GM23338 (cell line): Measurements from ENCODE around the gene KIF3B.

Source experiments
- ZNF114 ChIP-seq: fragments of 250-450 bp; sonication (Bioruptor Pico); IDR thresholded peaks from 2 replicates; pipeline ENCODE4 v1.5.0; 2020; ENCODE audit warnings: mild to moderate bottlenecking, moderate library complexity
- TF ChIP-seq, protein P1 (sequence below), 2 experiments: fragments of 200-600 bp in 1 of 2; sonication (generic) in 1 of 2; conservative IDR thresholded peaks; 2 replicates each; pipeline versions ENCODE4 v1.5.1 to v1.6.1; 2016 to 2017; ENCODE audit warnings: antibody characterized with exemption in 2 of 2, low read depth in 2 of 2, mild to moderate bottlenecking in 2 of 2, moderate library complexity in 1 of 2
- TF ChIP-seq, protein P2 (sequence below): IDR thresholded peaks from 2 replicates; pipeline ENCODE4 v1.6.1; 2016; ENCODE audit warnings: antibody characterized with exemption

DNA sequence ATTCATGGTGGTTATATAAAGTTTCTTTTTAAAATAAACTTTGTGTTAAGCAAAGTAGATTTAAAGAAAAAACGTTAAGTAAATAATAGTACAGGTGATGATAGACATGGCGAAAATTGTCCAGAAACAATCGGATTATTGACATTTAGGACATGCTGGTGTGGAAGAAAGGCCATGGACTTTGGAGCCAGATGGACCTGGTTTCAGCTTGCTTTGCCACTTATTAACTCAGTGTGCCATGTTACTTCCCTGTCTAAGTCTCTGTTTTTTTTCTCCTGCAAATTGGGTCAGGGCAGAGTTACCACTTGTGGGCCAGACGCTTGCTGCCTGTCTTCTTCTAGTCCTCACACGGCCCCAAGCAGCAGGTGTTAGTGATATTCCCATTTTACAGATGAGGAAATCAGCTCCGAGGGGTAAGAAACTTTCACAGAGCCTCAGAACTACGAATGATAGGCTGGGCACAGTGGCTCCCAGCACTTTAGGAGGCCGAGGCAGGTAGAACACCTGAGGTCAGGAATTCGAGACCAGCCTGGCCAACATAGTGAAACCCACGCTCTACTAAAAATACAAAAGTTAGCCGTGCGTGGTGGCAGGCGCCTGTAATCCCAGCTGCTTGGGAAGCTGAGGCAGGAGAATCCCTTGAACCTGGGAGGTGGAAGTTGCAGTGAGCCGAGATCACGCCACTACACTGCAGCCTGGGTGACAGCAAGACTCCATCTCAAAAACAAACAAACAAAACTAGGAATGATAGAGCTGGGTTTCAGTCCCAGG lies 12.4 kb downstream of the KIF3B start:
- TF ChIP-seq, protein P1, sequence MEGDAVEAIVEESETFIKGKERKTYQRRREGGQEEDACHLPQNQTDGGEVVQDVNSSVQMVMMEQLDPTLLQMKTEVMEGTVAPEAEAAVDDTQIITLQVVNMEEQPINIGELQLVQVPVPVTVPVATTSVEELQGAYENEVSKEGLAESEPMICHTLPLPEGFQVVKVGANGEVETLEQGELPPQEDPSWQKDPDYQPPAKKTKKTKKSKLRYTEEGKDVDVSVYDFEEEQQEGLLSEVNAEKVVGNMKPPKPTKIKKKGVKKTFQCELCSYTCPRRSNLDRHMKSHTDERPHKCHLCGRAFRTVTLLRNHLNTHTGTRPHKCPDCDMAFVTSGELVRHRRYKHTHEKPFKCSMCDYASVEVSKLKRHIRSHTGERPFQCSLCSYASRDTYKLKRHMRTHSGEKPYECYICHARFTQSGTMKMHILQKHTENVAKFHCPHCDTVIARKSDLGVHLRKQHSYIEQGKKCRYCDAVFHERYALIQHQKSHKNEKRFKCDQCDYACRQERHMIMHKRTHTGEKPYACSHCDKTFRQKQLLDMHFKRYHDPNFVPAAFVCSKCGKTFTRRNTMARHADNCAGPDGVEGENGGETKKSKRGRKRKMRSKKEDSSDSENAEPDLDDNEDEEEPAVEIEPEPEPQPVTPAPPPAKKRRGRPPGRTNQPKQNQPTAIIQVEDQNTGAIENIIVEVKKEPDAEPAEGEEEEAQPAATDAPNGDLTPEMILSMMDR (conservative IDR thresholded peaks at IDR 0.05; ENCODE audit: low read depth in 2 of 2): no peak
- TF ChIP-seq, protein P2, sequence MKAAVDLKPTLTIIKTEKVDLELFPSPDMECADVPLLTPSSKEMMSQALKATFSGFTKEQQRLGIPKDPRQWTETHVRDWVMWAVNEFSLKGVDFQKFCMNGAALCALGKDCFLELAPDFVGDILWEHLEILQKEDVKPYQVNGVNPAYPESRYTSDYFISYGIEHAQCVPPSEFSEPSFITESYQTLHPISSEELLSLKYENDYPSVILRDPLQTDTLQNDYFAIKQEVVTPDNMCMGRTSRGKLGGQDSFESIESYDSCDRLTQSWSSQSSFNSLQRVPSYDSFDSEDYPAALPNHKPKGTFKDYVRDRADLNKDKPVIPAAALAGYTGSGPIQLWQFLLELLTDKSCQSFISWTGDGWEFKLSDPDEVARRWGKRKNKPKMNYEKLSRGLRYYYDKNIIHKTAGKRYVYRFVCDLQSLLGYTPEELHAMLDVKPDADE: no peak
- no peak for TF ChIP-seq ZNF114 (CRISPR knock-in tag)
